Measurements from ENCODE around the gene MED9.
"Not testable (repeated sequence)": the region's sequence is repeated elsewhere in the genome, so short reads cannot be mapped to it uniquely, and the experiment has no call there.

Gene MED9

GRCh38 chr17:17476865-17477467, at the start of gene MED9:
TSS of gene MED9 (plus strand) at chr17:17477000. CDS start at chr17:17477042, 42 bp downstream.
- peak; percentile 87 for DNase-seq (ENCODE audit: low spot score)

GRCh38 chr17:17429222-17429621, 47.6 kb upstream of the MED9 start:
- DNase-seq (ENCODE audit: low spot score): no peak

- not testable (repeated sequence) for DNase-seq (ENCODE audit: low spot score)
Observed at GRCh38 chr17:17430924-17431323, 45.9 kb upstream of the MED9 start.

GRCh38 chr17:17431605-17432004, 45.2 kb upstream of the MED9 start:
- DNase-seq (ENCODE audit: low spot score): no peak

- no peak for DNase-seq (ENCODE audit: low spot score)
Observed at GRCh38 chr17:17433000-17433703, 43.6 kb upstream of the MED9 start.

GRCh38 chr17:17434477-17434876, 42.3 kb upstream of the MED9 start:
- no peak for DNase-seq (ENCODE audit: low spot score)

- DNase-seq (ENCODE audit: low spot score): no peak
Observed at GRCh38 chr17:17435323-17435722, 41.5 kb upstream of the MED9 start.

- no peak for DNase-seq (ENCODE audit: low spot score)
Observed at GRCh38 chr17:17437461-17437860, 39.3 kb upstream of the MED9 start.

GRCh38 chr17:17437893-17438292, 38.9 kb upstream of the MED9 start:
- DNase-seq (ENCODE audit: low spot score): no peak

- DNase-seq (ENCODE audit: low spot score): peak; percentile 73
Observed at GRCh38 chr17:17440010-17440843, 36.6 kb upstream of the MED9 start.

- no peak for DNase-seq (ENCODE audit: low spot score)
Observed at GRCh38 chr17:17440938-17441675, 35.7 kb upstream of the MED9 start.

- DNase-seq (ENCODE audit: low spot score): no peak
Observed at GRCh38 chr17:17443173-17443572, 33.6 kb upstream of the MED9 start.

- DNase-seq (ENCODE audit: low spot score): no peak
Observed at GRCh38 chr17:17445296-17445924, 31.4 kb upstream of the MED9 start.

- DNase-seq (ENCODE audit: low spot score): peak; percentile 67
Observed at GRCh38 chr17:17445925-17446665, 30.7 kb upstream of the MED9 start.

- no peak for DNase-seq (ENCODE audit: low spot score)
Observed at GRCh38 chr17:17446666-17447155, 30.1 kb upstream of the MED9 start.

- no peak for DNase-seq (ENCODE audit: low spot score)
Observed at GRCh38 chr17:17447264-17447663, 29.5 kb upstream of the MED9 start.

GRCh38 chr17:17448076-17448475, 28.7 kb upstream of the MED9 start:
- DNase-seq (ENCODE audit: low spot score): no peak

- no peak for DNase-seq (ENCODE audit: low spot score)
Observed at GRCh38 chr17:17448723-17449122, 28.1 kb upstream of the MED9 start.

GRCh38 chr17:17453088-17453487, 23.7 kb upstream of the MED9 start:
- no peak for DNase-seq (ENCODE audit: low spot score)

- no peak for DNase-seq (ENCODE audit: low spot score)
Observed at GRCh38 chr17:17454276-17454675, 22.5 kb upstream of the MED9 start.

- DNase-seq (ENCODE audit: low spot score): not testable (repeated sequence)
Observed at GRCh38 chr17:17454700-17455099, 22.1 kb upstream of the MED9 start.
